CD4-positive, alpha-beta T cell treated with Interleukin-21 for 1 hour (primary cell): Measurements from ENCODE around the gene SIRPA.
"Not testable (repeated sequence)": the region's sequence is repeated elsewhere in the genome, so short reads cannot be mapped to it uniquely, and the experiment has no call there.

Source experiments
- DNase-seq: peaks from one replicate; pipeline ENCODE4 v3.0.0-alpha.2; 2020

Gene SIRPA

GRCh38 chr20:1909097-1909496 lies 13.9 kb downstream of the SIRPA start:
- DNase-seq: no peak

DNA sequence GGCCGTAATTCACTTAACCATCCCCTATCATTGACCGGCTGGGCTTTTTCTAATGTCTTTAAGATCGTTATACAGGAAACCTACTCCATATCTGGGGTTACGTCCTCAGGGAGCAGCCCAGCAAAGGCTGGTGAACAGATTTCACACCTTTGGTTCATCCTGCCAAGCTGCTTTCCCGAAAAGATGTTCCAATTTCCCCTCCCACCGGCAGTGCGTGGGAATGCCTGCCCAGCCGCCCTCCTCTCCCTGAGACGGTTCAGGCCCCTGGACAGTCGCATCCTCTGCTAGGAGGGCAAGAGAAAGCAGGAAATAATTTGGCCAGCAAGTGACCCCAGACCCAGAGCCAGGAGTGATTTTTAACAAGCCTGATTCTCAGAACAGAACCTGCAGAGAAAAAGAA lies 16.3 kb downstream of the SIRPA start:
- DNase-seq: no peak

GRCh38 chr20:1912053-1912452 lies 16.8 kb downstream of the SIRPA start:
- no peak for DNase-seq

GRCh38 chr20:1912646-1913045 lies 17.4 kb downstream of the SIRPA start:
- DNase-seq: no peak

GRCh38 chr20:1915233-1915632 lies 20.0 kb downstream of the SIRPA start:
- DNase-seq: not testable (repeated sequence)

DNA sequence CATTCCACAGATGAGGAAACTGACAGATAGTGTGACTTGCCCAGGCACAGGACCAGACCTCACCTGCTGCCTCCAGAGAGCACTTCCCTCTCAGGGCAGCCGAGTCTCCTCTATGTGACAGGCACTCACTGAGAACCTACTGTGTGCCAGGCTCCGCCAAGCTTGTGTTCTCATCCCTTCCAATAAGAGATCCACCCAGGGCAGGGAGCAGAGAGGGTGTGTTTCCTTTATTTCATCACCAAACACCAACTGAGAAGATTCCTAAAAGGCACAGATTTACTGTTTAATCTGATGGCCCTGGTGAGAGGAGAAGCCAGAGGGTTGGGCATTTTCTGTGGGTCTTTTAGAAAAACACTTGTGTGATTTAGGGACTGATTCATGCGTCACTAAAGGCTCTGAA lies 20.5 kb downstream of the SIRPA start:
- DNase-seq: no peak

GRCh38 chr20:1917786-1918185 lies 22.6 kb downstream of the SIRPA start:
- no peak for DNase-seq

GRCh38 chr20:1918491-1919165 lies 23.4 kb downstream of the SIRPA start:
- DNase-seq: no peak

GRCh38 chr20:1920252-1920651 lies 25.0 kb downstream of the SIRPA start:
- DNase-seq: no peak

DNA sequence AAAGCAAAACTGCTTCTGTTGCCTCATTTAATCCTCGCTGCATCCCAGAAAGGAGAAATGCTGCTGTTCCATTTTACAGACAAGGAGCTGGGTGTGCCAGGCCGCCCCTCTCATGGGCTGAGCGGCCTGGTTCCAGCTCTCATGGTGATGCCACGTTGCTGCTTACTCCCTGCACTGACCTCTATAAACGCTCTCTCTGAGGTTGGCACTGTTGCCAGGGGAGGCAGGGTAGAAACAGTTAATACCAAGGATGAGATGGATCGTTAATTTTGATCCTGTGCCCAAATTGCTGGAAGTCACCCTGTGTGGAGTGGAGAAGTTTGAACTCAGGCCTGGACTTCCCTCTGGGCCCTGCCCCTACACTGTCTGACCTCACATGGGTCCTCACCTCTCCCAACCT lies 25.6 kb downstream of the SIRPA start:
- DNase-seq: no peak

DNA sequence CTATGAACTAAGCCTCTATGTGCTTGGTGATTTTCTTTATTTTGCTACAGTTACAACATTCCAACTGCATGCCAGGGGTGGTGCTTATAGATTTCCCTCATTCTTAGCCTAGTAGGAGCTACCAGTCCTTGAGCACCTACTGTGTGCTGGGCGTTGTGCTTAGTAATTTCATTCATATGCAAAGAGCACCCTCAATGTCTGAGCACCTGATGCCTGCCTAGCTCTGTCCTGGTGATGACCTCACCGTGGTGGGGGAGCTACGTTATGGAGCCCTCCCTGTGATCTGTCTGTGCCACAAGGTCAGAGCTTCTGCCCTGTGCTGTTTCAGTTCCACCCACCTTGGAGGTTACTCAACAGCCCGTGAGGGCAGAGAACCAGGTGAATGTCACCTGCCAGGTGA lies 26.8 kb downstream of the SIRPA start:
- not testable (repeated sequence) for DNase-seq

DNA sequence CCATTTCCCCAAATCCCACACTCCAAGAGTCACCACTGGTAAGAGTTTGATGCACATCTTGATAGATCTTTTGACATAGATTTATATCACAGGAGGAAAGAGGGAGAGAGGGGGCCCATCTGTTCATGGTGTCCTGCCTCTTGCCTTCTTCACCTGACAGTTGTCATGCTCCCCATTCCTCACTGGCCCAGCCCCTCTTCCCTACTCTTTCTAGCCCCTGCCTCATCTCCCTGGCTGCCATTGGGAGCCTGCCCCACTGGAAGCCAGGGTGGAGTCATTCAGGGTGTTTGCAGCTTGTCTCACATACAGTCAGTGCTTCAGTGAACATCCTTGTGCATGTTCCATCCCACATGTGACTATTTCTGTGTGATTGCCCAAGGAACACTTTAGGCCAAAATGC lies 27.6 kb downstream of the SIRPA start:
- DNase-seq: no peak

DNA sequence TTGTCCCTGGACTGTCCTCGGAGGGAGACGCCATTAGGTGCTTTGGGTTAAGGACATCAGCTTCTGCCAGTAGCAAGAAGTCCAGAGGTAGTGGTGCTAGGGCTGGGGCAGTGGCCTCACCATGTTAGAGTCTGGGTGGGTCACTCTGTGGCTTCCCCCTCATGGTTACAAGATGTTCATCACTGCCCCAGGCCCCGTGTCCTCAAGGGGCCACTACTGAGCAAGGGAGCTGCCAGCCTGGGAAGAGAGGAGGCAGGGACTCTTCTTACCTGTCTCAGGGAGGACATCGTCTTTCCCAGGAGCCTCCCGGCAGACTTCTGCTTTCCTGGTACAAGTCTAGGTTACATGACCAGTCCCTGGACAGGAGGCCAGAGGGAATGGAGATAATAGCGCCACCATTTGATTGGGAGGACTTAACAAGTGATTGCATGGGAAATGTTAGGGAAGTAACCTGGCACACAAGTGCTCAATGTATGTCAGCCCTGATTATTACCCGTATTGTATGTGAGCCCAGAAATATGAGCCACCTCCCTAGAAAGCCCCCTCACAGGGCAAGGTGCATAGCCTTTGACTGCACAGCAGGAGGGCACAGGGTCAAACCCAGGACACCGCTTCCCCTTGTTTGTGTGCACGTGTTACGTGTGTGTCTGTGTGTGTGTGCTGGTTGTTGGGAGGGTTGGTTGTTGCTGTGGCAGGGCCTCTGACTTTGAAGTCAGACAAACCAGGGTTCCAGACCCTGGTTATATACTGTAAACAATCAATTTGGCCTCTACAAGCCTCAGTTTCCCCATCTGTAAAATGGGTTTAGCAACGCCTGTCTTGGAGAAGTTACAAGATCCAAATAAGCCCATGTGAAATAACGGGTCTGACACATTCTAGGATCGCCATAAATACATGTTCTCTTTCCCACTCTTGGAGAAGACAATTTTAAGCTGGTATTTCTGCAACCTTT lies 30.0 kb downstream of the SIRPA start:
- DNase-seq: no peak

DNA sequence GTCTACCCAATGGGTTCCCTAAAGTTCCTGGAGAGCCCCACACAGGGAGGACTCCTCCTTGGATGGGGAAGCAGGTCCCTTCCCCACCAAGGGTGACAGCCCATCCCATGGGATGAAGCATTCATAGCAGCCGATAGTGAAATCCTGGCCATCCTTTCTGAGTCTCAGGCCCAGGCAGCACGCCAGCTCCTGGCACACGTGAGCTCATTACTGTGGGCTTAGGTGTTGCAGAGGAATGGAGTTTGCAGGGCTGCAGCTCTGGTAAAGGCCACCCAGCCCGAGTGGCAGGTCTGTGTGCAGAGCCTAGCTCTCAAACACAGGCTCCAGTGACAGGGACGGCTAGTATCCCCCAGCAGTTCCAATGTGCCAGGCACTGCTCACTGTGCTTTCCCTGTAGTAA lies 31.0 kb downstream of the SIRPA start:
- DNase-seq: no peak

DNA sequence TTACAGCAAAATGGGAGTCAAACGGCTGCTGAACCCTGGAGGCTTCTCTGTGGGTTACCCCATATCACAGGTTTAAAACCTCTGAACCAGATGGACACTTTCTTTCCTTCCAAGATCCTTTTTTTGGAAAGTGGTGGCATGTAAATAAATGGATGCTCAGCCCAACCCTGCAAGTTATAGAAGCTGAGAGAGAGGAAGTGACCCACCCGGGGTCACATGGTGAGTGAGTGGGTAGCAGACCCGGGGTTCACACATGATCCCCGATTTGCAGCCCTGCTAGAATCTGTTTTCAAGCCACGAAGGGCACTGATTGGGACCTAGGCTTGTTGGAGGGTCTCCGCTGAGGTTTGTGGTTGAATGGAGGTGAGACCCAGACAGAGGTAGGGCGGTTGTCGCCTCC lies 32.0 kb downstream of the SIRPA start:
- no peak for DNase-seq

DNA sequence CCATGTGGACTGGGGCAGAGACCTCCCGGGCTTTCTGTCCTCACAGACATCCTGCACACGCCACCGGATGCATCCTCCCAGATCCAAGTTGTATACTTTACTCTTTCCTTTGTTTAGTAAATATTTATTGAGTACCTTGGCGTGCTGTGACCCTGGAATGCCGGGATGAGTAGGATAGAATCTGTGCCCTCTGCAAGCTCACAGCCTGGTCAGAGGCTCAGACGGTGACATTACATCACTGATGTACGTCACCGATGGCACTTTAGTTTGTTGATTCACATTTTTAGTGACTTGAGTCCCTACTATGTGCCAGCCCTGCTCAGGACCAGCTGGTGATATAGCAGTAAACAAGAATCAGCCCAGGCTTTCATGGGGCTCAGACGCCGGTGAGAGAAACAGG lies 32.9 kb downstream of the SIRPA start:
- DNase-seq: no peak

DNA sequence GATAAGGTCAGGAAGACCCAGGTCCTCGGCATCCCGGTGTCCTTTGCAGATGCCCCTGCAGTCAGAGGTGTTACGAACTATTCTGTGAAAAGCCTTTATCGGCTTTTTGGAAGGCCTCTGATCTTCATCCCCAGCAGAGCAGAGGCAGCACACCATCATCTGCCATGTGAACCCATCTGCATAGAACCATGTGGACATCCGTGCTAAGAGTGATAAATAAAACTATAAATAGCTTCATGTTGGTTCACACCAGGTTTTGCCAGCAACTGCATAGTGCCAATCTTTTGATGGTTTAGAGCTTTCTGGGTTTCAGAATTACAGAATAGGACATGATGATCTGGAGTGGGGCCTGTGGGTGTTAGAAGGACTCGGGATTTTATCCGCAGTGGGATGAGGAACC lies 33.6 kb downstream of the SIRPA start:
- DNase-seq: no peak

DNA sequence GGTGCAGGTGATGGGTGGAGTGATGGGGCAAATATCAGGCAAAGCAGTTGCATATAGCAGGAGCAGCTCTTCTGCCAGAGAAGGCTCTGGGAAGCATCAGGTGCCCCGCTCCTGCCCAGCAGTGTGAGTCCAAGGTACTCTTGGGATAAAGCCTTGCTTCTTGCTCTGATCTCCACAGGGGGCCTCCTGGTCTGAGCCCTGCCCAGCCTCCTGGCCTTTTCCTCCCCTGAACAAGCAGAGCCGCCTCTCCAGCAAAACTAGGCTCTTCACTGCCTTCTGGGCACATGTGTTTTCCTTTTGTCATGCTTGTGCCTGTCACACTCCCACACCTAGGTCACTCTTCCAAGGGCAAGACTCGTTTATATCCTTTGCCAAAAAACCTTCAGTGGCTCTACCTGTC lies 34.3 kb downstream of the SIRPA start:
- DNase-seq: no peak

DNA sequence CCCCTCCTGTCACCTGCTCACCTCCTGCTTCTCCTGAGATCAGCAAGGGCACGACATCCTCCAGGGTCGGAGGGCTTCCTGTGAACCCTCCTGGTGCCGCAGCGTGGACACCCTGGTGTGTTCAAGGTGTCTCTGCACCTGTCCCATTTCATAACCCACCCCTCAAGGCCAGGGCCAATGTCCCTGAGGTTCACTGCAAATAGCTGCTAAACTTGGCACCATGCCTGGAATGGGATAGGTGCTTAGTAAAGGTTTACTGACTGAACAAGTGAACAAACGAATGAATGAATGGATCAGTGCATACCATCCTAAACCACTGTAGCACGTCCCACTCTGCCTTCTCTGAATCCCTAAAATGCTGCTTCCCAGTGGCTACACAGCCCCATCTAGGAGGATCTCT lies 35.0 kb downstream of the SIRPA start:
- no peak for DNase-seq

GRCh38 chr20:1931830-1932229 lies 36.6 kb downstream of the SIRPA start:
- DNase-seq: no peak

- DNase-seq: no peak
These were observed 37.8 kb downstream of the SIRPA start for GRCh38 chr20:1932971-1933370.

DNA sequence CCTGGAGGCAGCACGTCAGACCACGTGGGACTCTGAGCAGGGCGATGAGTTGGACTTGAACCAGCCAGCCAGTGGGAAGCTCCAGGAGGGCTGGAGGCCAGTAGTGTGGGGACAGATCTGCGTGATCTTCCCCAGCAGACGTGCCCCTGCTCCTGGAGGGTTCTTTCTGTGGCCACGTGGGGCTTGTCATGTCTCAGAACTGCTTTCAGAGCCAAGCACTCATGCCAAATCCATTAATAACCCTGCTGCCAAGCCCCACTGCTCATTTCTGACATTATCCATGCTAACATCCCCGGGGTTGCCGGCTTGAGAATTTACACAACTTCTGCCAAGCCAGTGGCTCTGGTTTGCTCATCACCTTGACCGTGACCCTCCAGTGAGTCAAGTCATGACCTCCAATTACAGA lies 38.3 kb downstream of the SIRPA start:
- DNase-seq: no peak

- no peak for DNase-seq
These were observed 38.9 kb downstream of the SIRPA start for GRCh38 chr20:1934156-1934555.
